DOHH2 (cell line): Measurements from ENCODE around the gene SEC23IP.
"Not testable (repeated sequence)": the region's sequence is repeated elsewhere in the genome, so short reads cannot be mapped to it uniquely, and the experiment has no call there.

Experiments used
- H3F3A ChIP-seq: fragments of 200-600 bp; sonication (generic), shearing (Covaris generic); 2 replicates; pipeline ENCODE4 v1.6.0; 2016; ENCODE audit warnings: antibody characterized with exemption, mild to moderate bottlenecking; ENCODE audit not compliant: control insufficient read depth, insufficient read depth
- H3K27ac ChIP-seq: fragments of 200-600 bp; sonication (generic); 2 replicates; pipeline ENCODE4 v1.5.1; 2014; ENCODE audit warnings: low read depth, mild to moderate bottlenecking, low read length, moderate library complexity
- H3K27me3 ChIP-seq: fragments of 200-600 bp; sonication (generic); 2 replicates; pipeline ENCODE4 v1.6.1; 2014; ENCODE audit warnings: mild to moderate bottlenecking, low read length, mixed read lengths; ENCODE audit not compliant: control insufficient read depth
- H3K36me3 ChIP-seq: fragments of 200-600 bp; sonication (generic); 2 replicates; pipeline ENCODE4 v1.6.1; 2014; ENCODE audit warnings: mild to moderate bottlenecking, low read length, moderate library complexity, mixed read lengths; ENCODE audit not compliant: control insufficient read depth
- H3K4me1 ChIP-seq: fragments of 200-600 bp; sonication (generic); 2 replicates; pipeline ENCODE4 v1.6.1; 2014; ENCODE audit warnings: mild to moderate bottlenecking, low read length, mixed read lengths; ENCODE audit not compliant: control insufficient read depth
- H3K4me2 ChIP-seq: fragments of 200-600 bp; sonication (generic); 2 replicates; pipeline ENCODE4 v1.6.0; 2014; ENCODE audit warnings: mild to moderate bottlenecking, low read length, moderate library complexity
- H3K4me3 ChIP-seq: fragments of 200-600 bp; sonication (generic); 2 replicates; pipeline ENCODE4 v1.5.1; 2014; ENCODE audit warnings: mild to moderate bottlenecking, low read length, mixed read lengths
- H3K79me2 ChIP-seq: fragments of 200-600 bp; sonication (generic); 2 replicates; pipeline ENCODE4 v1.6.1; 2014; ENCODE audit warnings: mild to moderate bottlenecking, low read length, mixed read lengths; ENCODE audit not compliant: control insufficient read depth
- H3K9me2 ChIP-seq: fragments of 200-600 bp; sonication (generic); replicated peaks from 2 replicates; pipeline ENCODE4 v1.6.1; 2014; ENCODE audit warnings: mild to moderate bottlenecking, low read length, mixed read lengths; ENCODE audit not compliant: control insufficient read depth
- H3K9me3 ChIP-seq: fragments of 200-600 bp; sonication (generic); 2 replicates; pipeline ENCODE4 v1.6.1; 2014; ENCODE audit warnings: antibody characterized with exemption, low read length, mixed read lengths; ENCODE audit not compliant: control insufficient read depth, insufficient read depth
- H4K20me1 ChIP-seq: fragments of 200-600 bp; sonication (generic); 2 replicates; pipeline ENCODE4 v1.6.0; 2014; ENCODE audit warnings: low read depth, mild to moderate bottlenecking, antibody characterized with exemption, low read length, moderate library complexity; ENCODE audit not compliant: control insufficient read depth, insufficient read depth
- EZH2phosphoT487 ChIP-seq: fragments of 200-600 bp; sonication (generic); IDR thresholded peaks from 2 replicates; pipeline ENCODE4 v1.6.1; 2017; ENCODE audit warnings: borderline replicate concordance, mild to moderate bottlenecking, antibody characterized with exemption, low read length, moderate library complexity, mixed read lengths
- TF ChIP-seq, protein P1 (sequence below): fragments of 200-600 bp; sonication (generic); IDR thresholded peaks from one replicate; pipeline ENCODE4 v1.5.1; 2014; ENCODE audit warnings: antibody characterized with exemption, mild to moderate bottlenecking, low read depth, low read length; ENCODE audit not compliant: poor library complexity, severe bottlenecking

The SEC23IP gene

DNA sequence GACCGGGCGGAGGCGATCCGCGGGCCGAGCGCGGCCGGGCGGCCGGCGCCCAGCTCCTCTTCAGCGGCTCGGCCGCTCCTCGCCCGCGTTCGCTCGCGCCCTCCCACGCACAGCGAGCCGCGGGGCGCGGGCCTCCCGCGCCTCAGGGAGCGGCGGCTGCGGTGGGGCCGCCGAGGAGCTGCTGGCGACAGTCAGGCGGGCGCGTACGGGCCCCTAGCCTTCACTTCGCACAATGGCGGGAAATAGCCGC is 20.0 kb upstream of the SEC23IP start, which contains the start of gene MCMBP:
TSS of gene MCMBP (minus strand) at position 234 of the 250 bp plus-strand sequence. CDS start 259 bp downstream, outside the sequence.
- Histone ChIP-seq H3K9me3 (no peaks in the 10 kb centered on the region), H3F3A (no peaks in the 10 kb centered on the region), H3K4me3 (peak within 1 kb of the TSS; percentile 85), H3K27me3 (no peaks in the 10 kb centered on the region), H3K4me1 (peaks cover 46% of the 10 kb centered on the region), H4K20me1 (peaks cover 21% of the 10 kb centered on the region), H3K27ac (peak within 1 kb of the TSS; percentile 65), H3K36me3 (peaks cover 29% of the 10 kb centered on the region), H3K79me2 (peaks cover 60% of the 10 kb centered on the region), H3K9me2 (no peaks in the 10 kb centered on the region), H3K4me2 (peak within 1 kb of the TSS; percentile 94)
- TF ChIP-seq EZH2phosphoT487 = no peak
- TF ChIP-seq, protein P1, sequence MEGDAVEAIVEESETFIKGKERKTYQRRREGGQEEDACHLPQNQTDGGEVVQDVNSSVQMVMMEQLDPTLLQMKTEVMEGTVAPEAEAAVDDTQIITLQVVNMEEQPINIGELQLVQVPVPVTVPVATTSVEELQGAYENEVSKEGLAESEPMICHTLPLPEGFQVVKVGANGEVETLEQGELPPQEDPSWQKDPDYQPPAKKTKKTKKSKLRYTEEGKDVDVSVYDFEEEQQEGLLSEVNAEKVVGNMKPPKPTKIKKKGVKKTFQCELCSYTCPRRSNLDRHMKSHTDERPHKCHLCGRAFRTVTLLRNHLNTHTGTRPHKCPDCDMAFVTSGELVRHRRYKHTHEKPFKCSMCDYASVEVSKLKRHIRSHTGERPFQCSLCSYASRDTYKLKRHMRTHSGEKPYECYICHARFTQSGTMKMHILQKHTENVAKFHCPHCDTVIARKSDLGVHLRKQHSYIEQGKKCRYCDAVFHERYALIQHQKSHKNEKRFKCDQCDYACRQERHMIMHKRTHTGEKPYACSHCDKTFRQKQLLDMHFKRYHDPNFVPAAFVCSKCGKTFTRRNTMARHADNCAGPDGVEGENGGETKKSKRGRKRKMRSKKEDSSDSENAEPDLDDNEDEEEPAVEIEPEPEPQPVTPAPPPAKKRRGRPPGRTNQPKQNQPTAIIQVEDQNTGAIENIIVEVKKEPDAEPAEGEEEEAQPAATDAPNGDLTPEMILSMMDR = no peak

DNA sequence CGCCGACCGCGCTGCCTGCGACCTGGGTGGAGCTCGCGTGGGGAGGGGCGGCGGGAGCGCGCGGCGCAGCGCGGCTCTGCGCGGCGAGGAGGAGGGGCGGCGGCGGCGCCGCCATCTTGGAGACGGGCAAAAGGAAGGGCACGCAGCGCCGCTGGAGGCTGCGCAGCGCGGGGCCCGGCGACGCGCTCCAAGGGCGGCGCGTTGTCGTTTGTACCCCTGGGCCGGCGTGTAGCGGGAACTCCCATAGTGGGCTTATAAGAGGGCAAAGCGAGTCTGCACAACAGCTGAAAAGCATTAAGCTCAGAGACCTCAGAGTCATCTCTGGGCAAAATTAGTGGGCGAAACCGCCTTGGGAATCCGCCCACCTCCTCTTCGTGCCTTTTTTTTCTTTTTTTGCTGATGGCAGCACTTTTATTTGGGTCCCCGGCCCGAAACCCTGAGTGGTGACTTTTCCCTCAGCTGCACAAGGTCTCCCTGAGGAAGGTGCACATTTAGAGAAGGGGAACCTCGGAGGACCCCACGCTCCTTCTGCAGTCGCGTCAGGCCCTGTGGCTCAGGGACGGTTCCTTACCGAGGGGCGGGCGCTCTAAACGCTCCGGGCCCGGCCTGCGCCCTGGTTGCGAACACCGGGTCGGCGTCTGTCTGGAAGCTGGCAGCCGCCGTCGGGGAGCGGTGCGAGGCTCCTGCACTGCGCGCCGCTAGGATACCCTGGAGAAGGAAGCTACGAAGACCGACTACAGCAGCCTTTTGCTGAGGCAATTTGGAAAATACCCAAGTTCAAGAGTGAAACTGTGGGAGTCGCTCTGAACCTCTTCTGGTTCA is 19.5 kb upstream of the SEC23IP start:
- Histone ChIP-seq H3K36me3 (peaks cover 26% of the 10 kb centered on the region), H3K79me2 (peaks cover 54% of the 10 kb centered on the region), H3K27ac (peak overlapping the region; percentile 65), H3K9me3 (no peaks in the 10 kb centered on the region), H3K4me3 (peak overlapping the region; percentile 85), H3K27me3 (no peaks in the 10 kb centered on the region), H3K9me2 (no peaks in the 10 kb centered on the region), H4K20me1 (peaks cover 19% of the 10 kb centered on the region), H3K4me2 (peak overlapping the region; percentile 94), H3F3A (no peaks in the 10 kb centered on the region), H3K4me1 (peaks cover 41% of the 10 kb centered on the region)
- TF ChIP-seq, protein P1 = no peak
- TF ChIP-seq EZH2phosphoT487 = no peak

DNA sequence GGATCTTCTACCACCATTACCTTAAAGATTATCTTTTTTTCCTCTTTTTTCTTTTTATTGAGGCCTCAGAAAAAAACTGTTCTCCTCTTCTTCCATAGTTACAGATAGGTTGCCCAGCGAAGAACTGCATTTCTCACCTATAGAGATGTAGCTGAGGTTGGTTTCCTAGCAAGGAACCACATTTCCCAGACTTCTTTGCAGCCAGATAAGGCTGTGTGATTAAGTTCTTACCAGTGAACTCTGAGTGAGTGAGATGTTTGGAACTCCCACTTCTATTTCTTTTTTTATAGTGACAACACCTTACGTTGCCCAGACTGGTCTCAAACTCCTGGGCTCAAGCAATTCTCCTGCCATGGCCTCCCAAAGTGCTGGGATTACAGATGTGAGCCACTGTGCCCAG is 14.0 kb upstream of the SEC23IP start:
- no peak for TF ChIP-seq EZH2phosphoT487
- TF ChIP-seq, protein P1 = no peak
- Histone ChIP-seq H3K9me2 (no peaks in the 10 kb centered on the region), H3K4me1 (peaks cover 8% of the 10 kb centered on the region), H3K36me3 (no peaks in the 10 kb centered on the region), H3F3A (no peaks in the 10 kb centered on the region), H3K4me3 (no peak overlapping the region), H4K20me1 (no peaks in the 10 kb centered on the region), H3K27ac (no peak overlapping the region), H3K79me2 (peaks cover 2% of the 10 kb centered on the region), H3K27me3 (no peaks in the 10 kb centered on the region), H3K4me2 (no peak overlapping the region), H3K9me3 (no peaks in the 10 kb centered on the region)

DNA sequence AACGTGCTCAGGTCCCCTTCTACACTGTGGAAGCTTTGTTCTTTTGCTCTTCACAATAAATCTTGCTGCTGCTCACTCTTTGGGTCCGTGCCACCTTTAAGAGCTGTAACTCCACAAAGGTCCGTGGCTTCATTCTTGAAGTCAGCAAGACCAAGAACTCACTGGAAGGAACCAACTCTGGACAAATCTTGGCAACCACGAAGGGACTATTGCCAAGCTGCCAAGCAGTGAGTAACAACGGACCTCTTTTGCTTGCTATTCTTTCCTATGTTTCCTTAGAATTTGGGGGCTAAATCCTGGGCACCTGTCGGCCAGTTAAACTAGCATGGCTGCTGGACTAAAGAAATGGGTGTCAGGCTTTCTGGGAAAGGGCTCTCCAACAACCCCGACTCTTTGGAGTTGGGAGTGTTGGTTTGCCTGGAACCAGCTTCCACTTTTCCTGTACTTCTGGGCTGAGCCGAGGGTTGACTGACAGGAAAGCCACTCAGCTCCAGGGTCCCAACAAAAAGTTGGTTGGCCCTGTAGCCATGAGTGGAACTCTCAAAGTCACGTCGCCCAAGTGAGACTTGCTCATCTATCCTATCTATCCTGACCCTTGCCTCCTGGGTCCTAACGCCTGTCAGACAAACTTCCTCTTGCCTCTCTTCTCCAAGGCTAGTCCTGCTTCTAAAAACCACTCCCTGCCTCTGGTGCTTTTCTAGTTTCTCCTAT is 8.5 kb upstream of the SEC23IP start:
- H3K9me2 ChIP-seq, H3K9me3 ChIP-seq, H3K4me1 ChIP-seq, H3K27me3 ChIP-seq, H3K4me2 ChIP-seq, H3K36me3 ChIP-seq, H3K79me2 ChIP-seq, H3K4me3 ChIP-seq, H3K27ac ChIP-seq, H4K20me1 ChIP-seq, H3F3A ChIP-seq: not testable (repeated sequence)

DNA sequence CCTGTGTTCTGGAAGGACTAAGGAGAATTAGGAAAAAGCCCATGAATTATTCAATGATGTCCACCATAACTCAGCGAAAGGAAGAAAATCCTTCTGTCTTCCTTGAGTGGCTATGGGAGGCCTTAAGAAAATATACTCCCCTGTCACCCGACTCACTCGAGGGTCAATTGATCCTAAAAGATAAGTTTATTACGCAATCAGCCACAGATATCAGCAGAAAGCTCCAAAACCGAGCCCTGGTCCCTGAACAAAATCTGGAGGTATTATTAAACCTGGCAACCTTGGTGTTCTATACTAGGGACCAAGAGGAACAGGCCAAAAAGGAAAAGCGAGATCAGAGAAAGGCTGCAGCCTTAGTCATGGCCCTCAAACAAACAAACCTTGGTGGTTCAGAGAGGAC is 6.5 kb upstream of the SEC23IP start:
- not testable (repeated sequence) for H3K9me2 ChIP-seq, H3K27me3 ChIP-seq, H3K4me1 ChIP-seq, H3K79me2 ChIP-seq, H3K9me3 ChIP-seq, H3K36me3 ChIP-seq, H3K4me3 ChIP-seq, H3F3A ChIP-seq, H4K20me1 ChIP-seq, H3K27ac ChIP-seq, H3K4me2 ChIP-seq
